GM12878 (cell line): Measurements from ENCODE around the gene STEAP1. TPM values are rescaled to one million over a fixed set of nuclear protein-coding genes. Genes with fewer than 3 reads are reported as not detected.

Source experiments
- ATAC-seq: fragments of 200-7000 bp; cut with Tn5 transposase; 3 replicates; pipeline ENCODE4 v1.9.1; 2020; ENCODE audit warnings: mild to moderate bottlenecking, moderate library complexity
- BruUV-seq: library from RNA; stranded (reverse); fragments of 400-500 nt; replicated peaks from 2 replicates; lab custom pipeline; 2021; lab: Mats Ljungman, UMichigan
- CTCF ChIA-PET: fragments of 300-600 bp; sonication (Branson Sonifier 250); formaldehyde crosslinking; extraction: SDS; loops from one replicate; lab custom pipeline; 2021; ENCODE audit warnings: inconsistent platforms; lab: Yijun Ruan, JAX
- POLR2A ChIA-PET: fragments of 350-600 bp; formaldehyde crosslinking; extraction: SDS; loops from one replicate; lab custom pipeline; 2021; ENCODE audit warnings: inconsistent platforms; lab: Charles Lee
- RAD21 ChIA-PET: fragments of 300-600 bp; sonication (Branson Sonifier 250); formaldehyde crosslinking; loops from one replicate; lab custom pipeline; 2023; ENCODE audit warnings: antibody characterized with exemption; ENCODE audit not compliant: unreplicated experiment; lab: Charles Lee
- SMC1A ChIA-PET: fragments of 300-600 bp; sonication (Branson Sonifier 250); formaldehyde crosslinking; loops from one replicate; lab custom pipeline; 2023; ENCODE audit not compliant: unreplicated experiment, uncharacterized antibody; lab: Charles Lee
- DNase-seq: peaks from one replicate; pipeline ENCODE4 v3.0.0-alpha.2; 2011; ENCODE audit warnings: low read depth, low spot score
- FAIRE-seq: peaks from 3 replicates; lab custom pipeline; 2011; peaks lifted over from hg19 to GRCh38; lab: Jason Lieb, UNC
- H2AFZ ChIP-seq: 2 replicates; pipeline ENCODE4 v1.6.0; 2011; ENCODE audit warnings: low read depth, low read length, control low read depth; ENCODE audit not compliant: control insufficient read depth
- H3K27ac ChIP-seq: 2 replicates; pipeline ENCODE4 v1.5.1; 2011; ENCODE audit warnings: control low read depth; ENCODE audit not compliant: control insufficient read depth, insufficient read depth
- H3K27me3 ChIP-seq, 2 experiments: replicated peaks in 1 of 2; 2 replicates each; pipeline versions ENCODE4 v1.6.0 to v1.6.1; 2011; ENCODE audit warnings: low read length in 1 of 2; ENCODE audit not compliant: control insufficient read depth in 2 of 2, insufficient read depth in 2 of 2
- H3K36me3 ChIP-seq, 2 experiments: 2 replicates each; pipeline ENCODE4 v1.5.1; 2011; ENCODE audit warnings: low read length in 1 of 2; ENCODE audit not compliant: control insufficient read depth in 2 of 2, insufficient read depth in 2 of 2
- H3K4me1 ChIP-seq: 2 replicates; pipeline ENCODE4 v1.6.1; 2011; ENCODE audit warnings: mild to moderate bottlenecking, low read length, moderate library complexity, mixed read lengths; ENCODE audit not compliant: control insufficient read depth, insufficient read depth
- H3K4me2 ChIP-seq: 2 replicates; pipeline ENCODE4 v1.6.0; 2011; ENCODE audit warnings: control low read depth; ENCODE audit not compliant: control insufficient read depth, insufficient read depth
- H3K4me3 ChIP-seq: fragments of 200-600 bp; sonication (generic); 2 replicates; pipeline ENCODE4 v1.5.1; 2016
- H3K79me2 ChIP-seq: 2 replicates; pipeline ENCODE4 v1.6.0; 2011; ENCODE audit warnings: low read length; ENCODE audit not compliant: control insufficient read depth, insufficient read depth
- H3K9ac ChIP-seq: 2 replicates; pipeline ENCODE4 v1.8.0; 2011; ENCODE audit warnings: low read length, control low read depth, mixed read lengths; ENCODE audit not compliant: control insufficient read depth, insufficient read depth
- H3K9me3 ChIP-seq: replicated peaks from 3 replicates; pipeline ENCODE4 v1.5.1; 2011; ENCODE audit warnings: mild to moderate bottlenecking, low read length; ENCODE audit not compliant: control insufficient read depth, insufficient read depth
- H4K20me1 ChIP-seq: 2 replicates; pipeline ENCODE4 v1.6.0; 2011; ENCODE audit not compliant: control insufficient read depth, insufficient read depth
- ZNF217 ChIP-seq: fragments of 450-650 bp; IDR thresholded peaks from 2 replicates; pipeline ENCODE4 v1.6.1; 2017; ENCODE audit warnings: antibody characterized with exemption, mild to moderate bottlenecking
- WGBS: methylation state at CpG from one replicate; pipeline ENCODE4 v1.1.6; 2016; ENCODE audit warnings: low lambda C conversion rate; ENCODE audit not compliant: insufficient replicate concordance, insufficient coverage; ENCODE audit errors: missing lambda C conversion rate; 5-methylcytosine and 5-hydroxymethylcytosine counted together
- in situ Hi-C: fragments of 300-500 bp; cut with MboI; formaldehyde crosslinking; loops from 9 replicates; pipeline ENCODE4 v1.14.3; 2018; ENCODE audit warnings: mixed read lengths
- intact Hi-C: fragments of 100-400 bp; cut with micrococcal nuclease; formaldehyde crosslinking; loops from one replicate; pipeline ENCODE4 v1.14.2; 2022; ENCODE audit not compliant: unreplicated experiment
- polyA plus RNA-seq, 11 experiments: library from polyadenylated mRNA; depleted of rRNA in 4 of 11; unstranded in 6 of 11; stranded (reverse) in 5 of 11; fragments of >200 nt; fragmentation: Nextera tagmentation in 4 of 11; fragmentation: Illumina TruSeq in 1 of 11; extraction: Ambion mirVana in 4 of 11; extraction: Trizol in 1 of 11; gene quantifications; 1 replicate in 1 of 11; 2 replicates in 10 of 11; pipeline versions ENCODE4 v1.2.1 to v1.2.3, GENCODE V29; 2011 to 2016; ENCODE audit warnings: inconsistent platforms in 2 of 11, missing spikeins in 2 of 11, low read depth in 1 of 11
- total RNA-seq, 4 experiments: library from RNA; depleted of rRNA in 3 of 4; stranded (reverse); fragments of >200 nt in 3 of 4; fragmentation: Illumina TruSeq in 1 of 4; extraction: Trizol in 1 of 4; gene quantifications; 2 replicates each; pipeline versions ENCODE4 v1.2.1 to v1.2.3, GENCODE V29; 2013 to 2021
- TF ChIP-seq, protein P1 (sequence below): IDR thresholded peaks from 2 replicates; pipeline ENCODE4 v1.6.1; 2011; ENCODE audit warnings: borderline replicate concordance, low read depth, mild to moderate bottlenecking, moderate library complexity, low read length; ENCODE audit not compliant: insufficient read depth, poor library complexity, severe bottlenecking

STEAP1 gene
- total and polyA plus RNA-seq, 10 of the 15 experiments (the other 5 are each of a cell fraction or from before 2014, with no cell fraction given): 2.1 to 44.6 (median 4.6) TPM

- no TSS peak for BruUV-seq
- POLR2A ChIA-PET: interaction anchor here (1.1 to 2.3 kb wide), 2 partner anchors 16 to 56 kb away, joined by 4 to 11 read pairs; no protein-coding TSS in a partner anchor
- H3K4me1 ChIP-seq: no peaks in the 10 kb centered on the region
- ATAC-seq (no peak), FAIRE-seq (no peak), DNase-seq (no peak)
- H3K27ac ChIP-seq: no peak overlapping the region
- no peaks in the 10 kb centered on the region for H3K27me3 ChIP-seq
- CTCF ChIA-PET: interaction anchor here (1.0 kb wide), 1 partner anchor 68 kb away, joined by 3 read pairs; no protein-coding TSS in a partner anchor
- H4K20me1 ChIP-seq: no peaks in the 10 kb centered on the region
- 29% methylated on average over 10 of the region's 10 CpGs for WGBS
- intact Hi-C loops: no loop called here
- no peaks in the 10 kb centered on the region for H3K79me2 ChIP-seq
- RAD21 ChIA-PET: interaction anchor here (2.3 kb wide), 1 partner anchor 17 kb away, joined by 6 read pairs; no protein-coding TSS in a partner anchor
- no peak overlapping the region for H3K4me2 ChIP-seq
- SMC1A ChIA-PET: interaction anchor here (1.1 to 3.7 kb wide), 6 partner anchors 12 to 65 kb away, joined by 3 to 21 read pairs (median 6); partner anchors contain the start of genes STEAP1 and STEAP2
- H2AFZ ChIP-seq: peak overlapping the region; percentile 3; the same call in 1 of the 2 replicates
- TF ChIP-seq, protein P1, sequence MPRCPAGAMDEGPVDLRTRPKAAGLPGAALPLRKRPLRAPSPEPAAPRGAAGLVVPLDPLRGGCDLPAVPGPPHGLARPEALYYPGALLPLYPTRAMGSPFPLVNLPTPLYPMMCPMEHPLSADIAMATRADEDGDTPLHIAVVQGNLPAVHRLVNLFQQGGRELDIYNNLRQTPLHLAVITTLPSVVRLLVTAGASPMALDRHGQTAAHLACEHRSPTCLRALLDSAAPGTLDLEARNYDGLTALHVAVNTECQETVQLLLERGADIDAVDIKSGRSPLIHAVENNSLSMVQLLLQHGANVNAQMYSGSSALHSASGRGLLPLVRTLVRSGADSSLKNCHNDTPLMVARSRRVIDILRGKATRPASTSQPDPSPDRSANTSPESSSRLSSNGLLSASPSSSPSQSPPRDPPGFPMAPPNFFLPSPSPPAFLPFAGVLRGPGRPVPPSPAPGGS: peak; percentile 77
- no peak for TF ChIP-seq ZNF217
- TF ChIP-seq, all 136 proteins: peak for 1
- in situ Hi-C loops: no loop called here
- Histone ChIP-seq H3K9me3 (peaks cover 1% of the 10 kb centered on the region; the same call in 1 of the 3 replicates), H3K9ac (no peak overlapping the region), H3K4me3 (no peak overlapping the region), H3K36me3 (no peaks in the 10 kb centered on the region)
Observed at GRCh38 chr7:90194911-90195809, 40.9 kb downstream of the STEAP1 start.
